ENCODE data around the gene PDE9A. TPM values are rescaled to one million over a fixed set of nuclear protein-coding genes. Genes with fewer than 3 reads are reported as not detected.

PDE9A gene
- total RNA-seq, 1 donor from 2014 or later: 3.9 TPM

DNA sequence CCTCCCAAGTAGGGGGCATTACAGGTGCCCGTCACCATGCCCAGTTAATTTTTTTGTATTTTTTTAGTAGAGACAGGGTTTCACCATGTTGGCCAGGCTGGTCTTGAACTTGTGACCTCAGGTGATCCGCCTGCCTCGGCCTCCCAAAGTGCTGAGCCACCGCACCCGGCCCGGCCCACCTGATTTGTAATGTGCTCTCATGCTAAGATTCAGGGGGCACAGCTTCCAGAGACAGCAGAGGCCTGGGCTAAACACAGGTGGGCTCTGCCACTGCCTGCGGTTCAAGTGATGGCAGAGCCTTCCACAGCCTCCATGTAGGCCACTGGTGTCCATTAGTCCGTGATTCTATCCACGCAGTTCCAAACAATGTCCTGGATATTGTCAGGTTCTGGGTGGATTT lies 98.4 kb downstream of the PDE9A start:
- TF ChIP-seq, protein P1, sequence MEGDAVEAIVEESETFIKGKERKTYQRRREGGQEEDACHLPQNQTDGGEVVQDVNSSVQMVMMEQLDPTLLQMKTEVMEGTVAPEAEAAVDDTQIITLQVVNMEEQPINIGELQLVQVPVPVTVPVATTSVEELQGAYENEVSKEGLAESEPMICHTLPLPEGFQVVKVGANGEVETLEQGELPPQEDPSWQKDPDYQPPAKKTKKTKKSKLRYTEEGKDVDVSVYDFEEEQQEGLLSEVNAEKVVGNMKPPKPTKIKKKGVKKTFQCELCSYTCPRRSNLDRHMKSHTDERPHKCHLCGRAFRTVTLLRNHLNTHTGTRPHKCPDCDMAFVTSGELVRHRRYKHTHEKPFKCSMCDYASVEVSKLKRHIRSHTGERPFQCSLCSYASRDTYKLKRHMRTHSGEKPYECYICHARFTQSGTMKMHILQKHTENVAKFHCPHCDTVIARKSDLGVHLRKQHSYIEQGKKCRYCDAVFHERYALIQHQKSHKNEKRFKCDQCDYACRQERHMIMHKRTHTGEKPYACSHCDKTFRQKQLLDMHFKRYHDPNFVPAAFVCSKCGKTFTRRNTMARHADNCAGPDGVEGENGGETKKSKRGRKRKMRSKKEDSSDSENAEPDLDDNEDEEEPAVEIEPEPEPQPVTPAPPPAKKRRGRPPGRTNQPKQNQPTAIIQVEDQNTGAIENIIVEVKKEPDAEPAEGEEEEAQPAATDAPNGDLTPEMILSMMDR (IDR thresholded peaks at IDR 0.05; ENCODE audit: insufficient read depth, low read length, poor library complexity, severe bottlenecking): no peak
- no peak overlapping the region for H3K4me3 ChIP-seq (ENCODE audit: low read depth, low read length)
- no peaks in the 10 kb centered on the region for H3K36me3 ChIP-seq (ENCODE audit: control insufficient read depth, insufficient read depth, low read length)
- peaks cover 15% of the 10 kb centered on the region for H3K27me3 ChIP-seq (ENCODE audit: control insufficient read depth, insufficient read depth, low read length)
- DNase-seq (ENCODE audit: low read depth): no peak

DNA sequence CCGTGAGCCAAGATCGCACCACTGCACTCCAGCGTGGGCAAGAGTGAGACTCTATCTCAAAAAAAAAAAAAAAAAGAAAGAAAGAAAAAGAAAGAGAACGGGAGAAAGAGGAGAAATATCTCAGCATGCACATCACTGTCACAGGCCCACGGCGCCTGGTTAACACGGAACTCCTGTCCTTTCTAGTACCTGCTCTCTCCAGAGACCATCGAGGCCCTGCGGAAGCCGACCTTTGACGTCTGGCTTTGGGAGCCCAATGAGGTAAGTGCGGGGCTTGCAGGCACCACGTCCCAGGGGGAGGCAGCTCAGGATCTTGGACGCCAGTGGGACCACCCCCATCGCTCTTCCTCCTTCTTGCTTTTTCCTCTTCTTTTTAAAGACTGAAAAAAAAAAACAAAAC lies 100.4 kb downstream of the PDE9A start:
- TF ChIP-seq, protein P1 (IDR thresholded peaks at IDR 0.05; ENCODE audit: insufficient read depth, low read length, poor library complexity, severe bottlenecking): no peak
- Histone ChIP-seq H3K4me3 (ENCODE audit: low read depth, low read length) (no peak overlapping the region), H3K27me3 (ENCODE audit: control insufficient read depth, insufficient read depth, low read length) (peaks cover 10% of the 10 kb centered on the region), H3K36me3 (ENCODE audit: control insufficient read depth, insufficient read depth, low read length) (no peaks in the 10 kb centered on the region)
- DNase-seq (ENCODE audit: low read depth): no peak

DNA sequence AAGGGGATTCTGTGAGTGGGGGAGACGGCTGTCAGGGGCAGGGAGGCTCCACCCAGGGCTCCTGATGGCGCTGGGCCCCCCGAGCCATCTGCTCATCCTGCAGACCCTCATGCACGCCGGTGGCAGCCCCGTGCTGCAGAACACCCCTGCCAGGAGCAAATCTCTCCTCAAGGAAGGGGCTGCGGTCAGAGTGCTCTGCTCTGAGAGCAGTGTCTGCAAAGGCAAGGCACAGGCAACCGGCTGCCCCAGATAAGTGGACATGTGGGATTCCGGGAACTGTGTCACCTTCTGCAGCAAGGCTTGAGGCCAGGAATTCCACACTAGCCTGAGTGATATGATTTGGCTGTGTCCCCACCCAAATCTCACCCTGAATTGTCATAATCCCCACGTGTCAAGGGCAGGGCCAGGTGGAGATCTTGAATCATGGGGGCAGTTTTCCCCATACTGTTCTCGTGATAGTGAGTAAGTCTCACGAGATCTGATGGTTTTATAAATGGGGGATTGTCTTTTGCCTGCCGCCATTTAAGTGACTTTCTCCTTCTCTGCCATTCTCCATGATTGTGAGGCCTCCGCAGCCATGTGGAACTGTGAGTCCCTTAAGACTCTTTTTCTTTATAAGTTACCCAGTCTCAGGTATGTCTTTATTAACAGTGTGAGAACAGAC lies 101.0 kb downstream of the PDE9A start:
- no peak overlapping the region for H3K4me3 ChIP-seq (ENCODE audit: low read depth, low read length)
- H3K27me3 ChIP-seq (ENCODE audit: control insufficient read depth, insufficient read depth, low read length): peaks cover 11% of the 10 kb centered on the region
- DNase-seq (ENCODE audit: low read depth): no peak
- no peaks in the 10 kb centered on the region for H3K36me3 ChIP-seq (ENCODE audit: control insufficient read depth, insufficient read depth, low read length)
- TF ChIP-seq, protein P1 (IDR thresholded peaks at IDR 0.05; ENCODE audit: insufficient read depth, low read length, poor library complexity, severe bottlenecking): no peak

DNA sequence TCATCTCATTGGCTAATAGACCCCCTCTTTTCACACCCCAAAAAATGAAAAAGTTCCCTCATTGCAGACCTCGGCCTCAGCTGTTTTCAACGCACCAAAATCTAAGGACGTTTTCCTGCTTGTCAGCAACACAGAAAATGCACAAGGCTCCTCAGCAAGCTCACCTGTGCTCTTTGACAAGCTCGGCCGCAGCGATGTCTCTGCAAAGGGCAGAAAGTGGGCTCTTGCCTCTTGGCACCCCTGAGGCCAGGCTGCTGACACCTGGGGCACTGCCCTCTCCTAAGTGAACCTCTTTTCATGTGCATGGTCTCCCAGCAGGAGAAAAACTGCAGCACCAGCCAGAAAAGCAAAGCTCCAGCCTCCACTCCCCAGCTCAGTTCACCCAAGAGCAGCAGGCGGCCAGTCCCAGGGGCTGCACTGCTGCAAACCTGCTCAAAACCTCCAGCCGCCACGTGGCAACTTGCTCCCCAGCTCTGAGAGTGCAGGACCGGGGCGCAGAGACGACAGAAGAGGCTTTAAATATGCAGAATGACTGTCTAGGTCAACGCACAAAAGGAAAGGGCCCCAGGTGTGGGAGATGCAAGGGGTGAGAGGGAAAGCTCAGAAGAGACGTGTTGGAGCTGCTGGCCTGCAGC lies 101.7 kb downstream of the PDE9A start:
- TF ChIP-seq, protein P1 (IDR thresholded peaks at IDR 0.05; ENCODE audit: insufficient read depth, low read length, poor library complexity, severe bottlenecking): no peak
- DNase-seq (ENCODE audit: low read depth): no peak
- H3K36me3 ChIP-seq (ENCODE audit: control insufficient read depth, insufficient read depth, low read length): no peaks in the 10 kb centered on the region
- H3K4me3 ChIP-seq (ENCODE audit: low read depth, low read length): no peak overlapping the region
- H3K27me3 ChIP-seq (ENCODE audit: control insufficient read depth, insufficient read depth, low read length): peaks cover 12% of the 10 kb centered on the region

DNA sequence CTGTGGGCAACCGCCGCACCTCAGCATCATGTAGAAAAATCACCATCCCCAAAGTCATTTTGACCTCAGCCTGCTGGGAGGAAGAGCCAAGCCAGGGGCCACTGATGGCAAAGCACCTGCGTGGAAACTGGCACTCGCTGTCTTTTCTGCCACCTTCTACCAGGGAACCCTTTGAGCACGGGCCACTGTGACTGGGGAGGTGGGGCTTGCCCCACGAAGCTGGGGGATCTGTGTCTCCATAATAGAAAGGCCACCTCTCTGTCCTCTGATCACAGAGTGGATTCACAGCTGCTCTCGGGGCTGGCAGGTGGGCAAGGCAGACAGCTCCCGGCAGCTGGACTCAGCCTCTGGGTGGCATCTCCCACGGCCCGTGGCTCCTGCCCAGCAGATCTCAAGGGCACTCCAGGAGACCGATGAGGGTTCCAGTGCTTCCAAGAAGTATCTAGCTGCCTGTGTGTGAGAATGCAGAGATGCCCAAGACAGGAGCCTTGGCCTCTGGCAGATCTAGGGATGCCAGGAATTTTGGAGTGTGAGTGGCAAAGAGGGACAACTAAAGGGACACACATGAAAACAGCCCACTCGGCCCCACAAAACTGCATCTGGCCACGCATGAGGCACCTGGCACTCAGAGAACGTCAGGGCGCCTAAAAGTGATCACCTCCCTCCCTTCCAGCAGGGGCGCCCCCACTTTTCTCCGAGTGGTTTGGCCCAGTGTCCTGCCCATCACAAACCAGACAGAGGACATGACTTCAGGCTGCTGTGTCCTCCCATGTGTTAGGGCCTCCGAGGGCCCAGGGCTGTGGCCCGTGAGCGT lies 102.6 kb downstream of the PDE9A start:
- Histone ChIP-seq H3K4me3 (ENCODE audit: low read depth, low read length) (no peak overlapping the region), H3K36me3 (ENCODE audit: control insufficient read depth, insufficient read depth, low read length) (no peaks in the 10 kb centered on the region), H3K27me3 (ENCODE audit: control insufficient read depth, insufficient read depth, low read length) (peaks cover 13% of the 10 kb centered on the region)
- TF ChIP-seq, protein P1 (IDR thresholded peaks at IDR 0.05; ENCODE audit: insufficient read depth, low read length, poor library complexity, severe bottlenecking): no peak
- no peak for DNase-seq (ENCODE audit: low read depth)

All from kidney epithelial cell (primary cell).